Hematopoietic multipotent progenitor cell (in vitro differentiated cells): ENCODE results near the gene NOTCH1. TPM values are rescaled to one million over a fixed set of nuclear protein-coding genes. Genes with fewer than 3 reads are reported as not detected.

Experiments used
- DNase-seq, 3 donors: peaks; one replicate each; pipeline ENCODE4 v3.0.0-alpha.2; 2011 to 2015; ENCODE audit warnings: low read depth in 2 of 3, low spot score in 2 of 3
- total RNA-seq: library from RNA; depleted of rRNA; stranded (reverse); fragments of >200 nt; gene quantifications from one replicate; pipeline ENCODE4 v1.2.3, GENCODE V29; 2012

Gene NOTCH1
- total RNA-seq, 1 donor = 190 TPM

DNA sequence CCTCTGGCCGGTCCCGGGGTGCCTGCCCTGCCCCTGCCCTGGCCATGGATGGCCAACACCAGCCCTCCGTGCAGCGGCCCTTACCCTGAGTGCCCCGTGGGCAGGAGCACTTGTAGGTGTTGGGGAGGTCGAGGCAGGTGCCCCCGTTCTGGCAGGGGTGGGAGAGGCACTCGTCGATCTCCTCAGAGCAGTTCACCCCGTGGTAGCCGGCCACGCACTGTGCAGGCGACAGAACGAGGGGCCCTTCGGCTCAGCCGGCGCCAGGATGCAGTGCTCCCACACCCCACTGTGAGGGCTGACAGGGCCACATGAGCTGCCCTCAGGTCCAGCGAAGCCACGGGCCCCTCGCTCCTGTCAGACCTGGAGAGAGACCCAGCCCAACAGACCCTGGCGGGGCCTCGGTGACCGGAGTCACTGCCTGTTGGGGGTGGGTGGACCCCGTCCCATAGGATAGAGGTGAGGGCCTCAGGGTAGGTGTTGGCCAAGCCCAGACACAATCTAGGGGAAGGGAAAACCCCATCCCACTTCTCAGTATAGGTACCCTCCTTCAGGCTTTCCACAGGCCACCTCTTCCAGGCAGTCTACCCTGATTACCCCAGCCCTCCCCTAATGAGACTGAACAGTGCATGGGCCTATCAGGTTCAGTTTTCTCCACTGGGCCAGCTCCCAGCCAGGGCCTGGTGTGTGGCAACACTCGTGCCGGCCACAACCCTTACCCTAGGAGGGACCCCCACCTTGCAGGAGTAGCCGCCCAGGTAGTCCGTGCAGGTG, 38.4 kb downstream of the NOTCH1 start:
- no peak for DNase-seq

DNA sequence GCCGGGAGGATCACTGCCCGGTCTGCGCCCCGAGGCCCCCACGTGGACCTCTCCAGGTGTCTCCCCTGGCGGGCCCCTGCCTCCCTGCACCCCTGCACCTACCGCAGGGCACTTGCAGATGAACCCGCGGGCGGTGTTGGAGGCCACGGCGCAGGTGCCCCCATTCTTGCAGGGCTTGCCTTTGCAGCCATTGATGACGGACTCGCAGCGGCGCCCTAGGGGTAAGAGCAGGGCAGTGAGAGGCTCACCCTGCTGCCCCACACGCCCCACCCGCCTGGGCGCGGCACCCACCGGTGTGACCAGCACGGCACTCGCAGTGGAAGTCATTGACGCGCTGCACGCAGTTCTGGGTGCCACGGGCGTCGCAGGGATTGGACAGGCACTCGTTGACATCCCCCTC, 39.4 kb downstream of the NOTCH1 start:
- DNase-seq = no peak

DNA sequence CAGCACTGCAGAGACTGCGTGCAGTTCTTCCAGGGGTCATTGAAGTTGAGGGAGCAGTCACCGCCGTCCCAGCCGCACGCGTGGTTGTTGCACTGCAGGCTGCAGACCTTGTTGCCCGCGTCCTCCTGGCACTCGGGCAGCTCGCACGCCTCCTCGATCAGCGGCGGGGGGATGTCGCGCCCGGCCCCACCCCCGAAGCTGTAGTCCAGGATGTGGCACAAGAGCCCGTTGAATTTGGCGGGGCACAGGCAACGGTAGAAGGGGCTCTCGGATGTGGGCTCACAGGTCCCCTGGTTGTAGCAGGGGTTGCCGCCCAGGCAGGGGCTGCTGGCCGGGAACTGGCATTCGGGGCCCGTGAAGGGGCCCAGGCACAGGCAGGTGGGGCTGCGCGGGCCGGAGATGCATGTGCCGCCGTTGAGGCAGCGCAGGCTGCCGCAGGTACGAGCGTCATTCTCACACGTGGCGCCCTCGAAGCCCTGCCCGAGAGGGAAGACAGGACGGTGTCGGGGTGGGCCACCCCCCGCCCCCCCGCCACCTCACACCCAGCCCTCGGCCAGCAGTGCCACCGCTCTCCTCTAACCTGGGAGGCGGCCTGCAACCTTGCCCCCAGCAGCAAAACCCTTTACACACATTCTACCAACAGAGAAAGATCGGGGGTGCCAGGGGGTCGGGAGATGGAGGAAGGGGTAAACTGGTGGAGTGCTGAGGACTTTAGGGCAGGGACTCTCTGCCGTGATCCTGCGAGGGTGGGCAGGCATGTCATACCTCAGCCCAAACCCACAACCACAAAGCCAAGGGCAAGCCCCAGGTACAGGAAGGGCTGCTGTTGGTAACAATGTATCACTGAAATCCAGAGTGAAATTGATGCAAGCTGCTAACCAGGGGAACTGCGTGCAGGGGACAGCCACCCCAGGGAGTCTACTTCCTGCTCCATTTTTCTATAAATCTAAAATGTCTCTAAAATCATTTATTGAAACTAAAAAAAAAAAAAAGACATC, 40.1 kb downstream of the NOTCH1 start:
- DNase-seq = no peak

DNA sequence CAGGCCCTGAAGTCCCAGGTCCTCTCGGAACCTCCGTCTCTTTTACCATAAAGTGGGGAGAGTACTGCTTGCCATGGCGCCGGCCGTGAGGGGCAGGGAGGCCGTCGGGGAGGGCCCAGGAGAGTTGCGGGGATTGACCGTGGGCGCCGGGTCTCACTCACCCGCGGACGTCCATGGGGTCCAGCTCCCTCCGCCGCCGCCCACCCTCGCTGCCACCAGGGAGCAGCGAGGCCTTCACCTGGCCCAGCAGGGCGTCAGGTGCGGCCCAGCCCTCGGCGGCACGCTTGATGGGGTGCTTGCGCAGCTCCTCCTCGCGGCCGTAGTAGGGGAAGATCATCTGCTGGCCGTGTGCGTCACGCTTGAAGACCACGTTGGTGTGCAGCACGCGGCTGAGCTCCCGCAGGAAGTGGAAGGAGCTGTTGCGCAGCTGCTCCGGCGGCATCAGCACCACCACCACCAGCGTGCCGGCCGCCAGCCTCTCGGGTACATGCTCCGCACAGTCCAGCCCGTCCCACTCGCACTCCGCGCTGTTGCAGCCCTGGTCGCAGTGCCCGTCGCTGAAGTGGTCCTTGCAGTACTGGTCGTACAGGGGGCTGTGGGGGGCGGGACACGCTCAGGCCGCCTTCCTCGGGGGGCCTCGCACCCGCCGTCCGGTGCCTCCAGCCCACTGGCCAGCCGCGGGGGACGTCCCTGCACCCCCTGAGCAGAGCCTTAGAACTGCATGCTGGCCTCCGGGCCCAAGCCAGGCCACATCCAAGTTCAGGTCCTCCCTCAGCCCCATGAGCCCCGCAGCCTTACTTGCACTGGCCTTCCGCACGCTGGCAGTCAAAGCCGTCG, 41.1 kb downstream of the NOTCH1 start:
- DNase-seq = no peak

- DNase-seq = no peak
Measured at GRCh38 chr9:136502940-136503550, 42.8 kb downstream of the NOTCH1 start.

- no peak for DNase-seq
Measured at GRCh38 chr9:136502196-136502595, 43.7 kb downstream of the NOTCH1 start.

GRCh38 chr9:136501686-136502085, 44.2 kb downstream of the NOTCH1 start:
- no peak for DNase-seq

DNA sequence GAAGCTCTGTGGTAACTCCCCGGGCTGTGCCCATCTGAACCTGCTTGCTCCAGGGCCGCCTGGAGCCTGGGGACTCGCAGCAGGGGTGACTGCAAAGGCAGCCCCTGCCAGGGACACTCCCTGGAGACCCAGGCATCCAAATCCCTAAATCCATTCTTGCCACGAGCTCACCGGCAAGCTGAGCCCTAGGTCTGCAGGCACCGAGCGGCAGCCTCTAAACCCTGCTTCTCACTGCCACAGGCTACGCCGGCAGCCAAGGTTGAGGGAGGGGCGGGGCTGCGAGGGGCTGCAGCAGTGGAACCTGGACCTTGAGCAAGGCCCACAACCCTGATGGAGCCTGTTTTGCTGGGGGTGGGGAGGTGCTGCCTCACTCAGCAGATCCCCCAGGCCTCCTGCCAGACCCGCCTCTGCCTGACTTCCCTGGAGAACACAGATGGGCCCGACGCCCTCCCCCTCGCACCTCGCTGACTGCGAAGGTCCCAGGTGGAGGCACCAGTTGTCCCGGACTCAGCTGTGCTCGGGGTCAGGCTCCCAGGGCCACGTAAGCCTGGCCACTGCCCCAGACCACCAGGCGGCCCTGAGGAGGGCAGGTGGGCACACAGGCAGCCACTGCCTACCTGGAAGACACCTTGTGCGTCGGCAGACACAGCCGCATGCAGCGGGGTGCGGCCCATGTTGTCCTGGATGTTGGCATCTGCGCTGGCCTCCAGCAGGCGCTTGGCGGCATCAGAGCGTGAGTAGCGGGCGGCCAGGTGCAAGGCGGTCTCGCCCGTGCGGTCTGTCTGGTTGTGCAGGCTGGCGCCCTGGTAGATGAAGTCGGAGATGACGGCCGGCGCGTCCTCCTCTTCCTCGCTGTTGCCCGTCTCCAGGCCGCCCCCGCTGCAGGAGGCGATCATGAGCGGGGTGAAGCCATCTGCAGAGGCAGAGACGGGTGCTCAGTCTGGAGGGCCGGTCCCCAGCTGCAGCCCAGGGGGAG, 45.6 kb downstream of the NOTCH1 start:
- DNase-seq = no peak

DNA sequence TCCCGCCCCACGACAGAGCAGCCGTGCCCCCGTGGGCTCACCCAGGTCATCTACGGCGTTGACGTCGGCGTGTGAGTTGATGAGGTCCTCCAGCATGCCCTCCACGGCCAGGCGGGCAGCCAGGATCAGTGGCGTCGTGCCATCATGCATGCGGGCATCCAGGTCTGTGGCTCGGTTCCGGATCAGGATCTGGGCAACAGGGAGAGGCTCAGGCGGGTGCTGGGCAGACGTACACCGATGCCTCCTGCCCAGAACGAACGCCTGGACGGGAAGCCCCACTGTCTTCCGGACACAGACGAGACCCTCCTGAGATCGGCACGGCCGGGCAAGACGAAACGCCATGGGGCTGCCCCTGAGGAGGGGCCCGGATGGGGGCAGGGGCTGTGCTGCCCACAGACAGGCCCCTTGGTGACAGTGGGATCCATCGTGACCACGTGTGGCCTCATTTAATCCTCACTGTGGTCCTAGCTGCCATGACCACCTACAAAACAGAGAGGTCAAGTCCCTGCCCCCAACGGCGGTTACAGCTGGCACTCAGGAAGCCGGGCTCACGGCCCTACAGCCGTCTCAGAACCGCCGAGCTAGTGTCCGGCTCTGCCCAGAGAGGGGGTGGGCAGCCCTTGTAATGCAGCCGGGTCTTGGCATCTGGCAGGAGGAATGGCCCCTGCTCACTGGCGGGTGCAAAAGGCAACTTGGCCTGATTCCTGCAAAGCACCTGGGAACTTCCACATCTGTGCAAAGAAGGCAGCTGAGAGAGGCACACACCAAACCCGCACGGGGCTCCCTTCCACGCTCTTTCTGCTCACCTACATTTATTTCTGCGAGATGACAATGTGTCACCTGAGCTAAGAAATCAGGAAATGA, 46.5 kb downstream of the NOTCH1 start:
- DNase-seq = no peak

DNA sequence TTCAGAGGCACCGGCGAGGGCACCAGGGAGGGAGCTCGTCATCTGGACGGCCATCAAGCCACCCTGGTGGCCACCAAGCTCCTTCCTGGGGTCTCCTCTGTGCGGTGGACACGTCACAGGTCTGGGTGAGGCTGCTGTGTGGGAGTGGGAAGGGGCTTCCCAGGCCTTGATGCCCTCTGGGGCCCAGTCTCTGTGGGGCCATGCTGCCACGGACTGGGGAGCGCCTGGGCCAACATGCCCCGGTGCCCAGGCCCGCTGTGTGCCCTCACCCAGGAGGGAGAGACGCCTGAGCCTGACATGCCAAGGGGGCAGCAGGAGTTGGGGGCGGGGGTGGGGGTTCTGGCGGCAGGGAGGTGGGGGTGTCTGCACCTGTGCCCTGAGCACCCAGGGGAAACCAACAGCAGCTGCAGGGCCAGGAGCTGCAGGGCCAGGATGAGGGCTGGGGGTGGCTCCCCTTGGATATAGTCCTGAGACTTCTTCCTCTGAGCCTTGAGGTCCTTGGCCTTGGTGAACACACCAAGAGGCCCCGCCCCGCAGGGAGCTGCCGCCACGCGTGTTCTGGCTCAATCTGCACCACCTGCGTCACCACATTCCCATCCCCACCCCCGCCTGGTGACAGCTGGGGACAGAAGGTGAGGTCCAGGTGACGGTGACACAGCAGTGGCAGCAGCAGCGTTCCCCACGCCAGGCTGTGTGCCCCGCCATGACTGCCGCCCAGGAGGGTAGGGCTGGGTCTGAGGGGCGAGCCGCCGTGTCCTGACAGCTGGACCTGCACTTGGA, 47.7 kb downstream of the NOTCH1 start:
- no peak for DNase-seq

DNA sequence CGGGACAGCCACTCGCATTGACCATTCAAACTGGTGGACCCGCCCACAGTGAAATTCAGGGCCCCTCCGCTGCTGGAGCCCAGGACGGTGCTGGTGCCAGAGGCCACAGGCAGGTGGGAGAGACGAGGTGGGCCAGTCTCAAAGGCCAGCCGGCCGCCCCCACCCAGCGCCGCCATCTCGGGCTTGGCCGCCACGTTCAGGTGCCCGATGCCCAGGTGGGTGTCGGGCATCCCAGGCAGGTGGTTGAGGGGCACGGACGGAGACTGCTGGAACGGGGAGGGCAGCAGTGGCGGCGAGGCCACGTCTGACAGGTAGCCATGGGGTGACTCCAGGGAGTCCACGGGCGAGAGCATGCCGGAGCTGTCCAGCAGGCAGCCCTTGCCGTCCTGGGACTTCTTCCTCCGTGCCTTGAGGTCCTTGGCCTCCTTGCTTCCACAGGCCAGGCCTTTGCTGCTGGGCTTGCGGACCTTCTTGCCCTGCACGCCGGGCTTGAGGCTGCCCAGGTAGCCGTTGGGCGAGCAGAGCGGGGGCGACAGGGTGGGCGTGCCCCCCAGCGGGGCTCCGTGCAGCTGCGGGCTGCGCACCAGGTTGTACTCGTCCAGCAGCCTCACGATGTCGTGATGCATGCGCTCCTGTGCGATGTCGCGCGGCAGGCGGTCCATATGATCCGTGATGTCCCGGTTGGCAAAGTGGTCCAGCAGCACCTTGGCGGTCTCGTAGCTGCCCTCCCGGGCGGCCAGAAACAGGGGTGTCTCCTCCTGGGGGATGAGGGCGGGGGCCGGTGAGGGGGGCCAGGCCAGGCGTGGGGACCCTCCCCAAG, 48.8 kb downstream of the NOTCH1 start:
- DNase-seq = no peak

DNA sequence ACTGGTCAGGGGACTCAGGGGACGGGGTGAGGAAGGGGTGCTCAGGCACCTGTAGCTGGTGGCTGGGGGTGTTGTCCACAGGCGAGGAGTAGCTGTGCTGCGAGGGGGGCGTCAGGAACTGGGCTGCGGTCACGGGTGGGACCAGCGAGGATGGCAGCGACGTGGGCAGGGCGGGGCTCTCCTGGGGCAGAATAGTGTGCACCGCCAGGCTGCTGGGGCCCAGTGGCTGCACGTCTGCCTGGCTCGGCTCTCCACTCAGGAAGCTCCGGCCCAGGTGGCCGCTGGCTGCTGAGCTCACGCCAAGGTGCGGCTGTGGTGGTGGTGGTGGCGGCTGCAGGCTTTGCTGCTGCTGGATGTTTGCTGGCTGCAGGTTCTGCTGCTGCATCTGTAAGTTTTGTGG, 49.7 kb downstream of the NOTCH1 start:
- no peak for DNase-seq

- no peak for DNase-seq
Measured at GRCh38 chr9:136495238-136495800, 50.5 kb downstream of the NOTCH1 start.

DNA sequence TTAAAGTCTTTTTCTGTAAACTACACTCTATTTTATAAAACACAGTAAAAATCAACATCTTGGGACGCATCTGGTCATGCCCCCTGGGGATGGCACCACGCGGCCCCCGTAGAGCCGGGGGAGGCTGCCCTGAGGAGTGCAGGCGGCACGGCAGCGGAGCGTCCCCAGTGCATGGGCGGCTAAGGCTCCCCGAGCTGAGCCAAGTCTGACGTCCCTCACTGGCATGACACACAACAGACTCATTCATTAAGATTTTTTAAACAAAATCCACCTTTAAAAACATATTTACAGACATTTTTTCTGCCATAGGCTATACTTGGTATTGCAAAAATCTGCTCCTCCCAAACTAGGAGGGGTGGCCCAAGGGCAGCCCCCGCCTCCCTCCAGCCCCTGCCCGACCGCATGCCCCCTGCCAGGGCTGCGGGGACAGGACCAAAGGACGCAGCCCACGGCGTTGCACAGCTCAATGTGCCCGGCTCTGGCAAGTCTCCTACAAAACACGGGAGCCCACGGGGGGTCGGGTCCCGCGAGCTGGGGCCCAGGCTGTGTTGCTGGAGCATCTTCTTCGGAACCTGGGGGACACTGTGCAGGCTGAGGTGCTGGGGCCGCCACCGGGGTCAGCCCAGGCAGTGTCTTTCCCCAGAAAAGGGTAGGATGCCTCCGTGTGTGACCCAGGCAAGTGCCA, 51.2 kb downstream of the NOTCH1 start:
- DNase-seq = no peak

DNA sequence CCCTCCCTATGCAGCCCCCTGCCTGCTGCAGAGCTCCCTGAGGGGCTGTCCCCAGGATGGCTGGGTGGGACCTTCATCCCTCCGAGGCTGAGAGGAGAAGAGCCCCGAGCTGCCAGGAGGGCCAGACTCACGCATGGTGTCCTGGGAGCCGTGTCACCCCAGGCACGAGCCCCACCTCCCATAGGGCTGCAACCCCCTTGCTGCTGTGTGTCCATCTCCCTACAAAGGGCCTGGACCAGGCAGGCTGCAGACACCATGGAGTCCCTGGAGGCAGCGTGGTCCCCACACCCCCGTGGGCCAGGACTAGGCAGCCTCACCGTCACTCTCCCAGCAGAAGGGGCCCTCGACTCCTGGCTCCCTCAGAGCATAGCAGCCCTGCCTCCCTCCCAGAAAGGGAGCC, 51.8 kb downstream of the NOTCH1 start:
- no peak for DNase-seq

GRCh38 chr9:136493567-136493971, 52.3 kb downstream of the NOTCH1 start:
- DNase-seq = no peak
